Right lobe of liver (tissue), 4 donors: Measurements from ENCODE around the gene CCDC97.

Experiments used
- POLR2A ChIP-seq: fragments of 450-650 bp; IDR thresholded peaks from one replicate; pipeline ENCODE4 v1.6.1; 2017; ENCODE audit warnings: antibody characterized with exemption, mild to moderate bottlenecking
- TF ChIP-seq, protein P1 (sequence below), 4 donors: fragments of 200-600 bp in 3 of 4; fragments of 450-650 bp in 1 of 4; IDR thresholded peaks; one replicate each; pipeline versions ENCODE4 v1.5.1 to v1.8.0; 2016 to 2022; ENCODE audit warnings: antibody characterized with exemption in 4 of 4, mild to moderate bottlenecking in 2 of 4
- donor health status: DM: no; HTN: no; CAD: no.
- donor health status: DM: no; HTN: no; CAD: no.
- donor health status: DM: no; HTN: yes; CAD: no.

DNA sequence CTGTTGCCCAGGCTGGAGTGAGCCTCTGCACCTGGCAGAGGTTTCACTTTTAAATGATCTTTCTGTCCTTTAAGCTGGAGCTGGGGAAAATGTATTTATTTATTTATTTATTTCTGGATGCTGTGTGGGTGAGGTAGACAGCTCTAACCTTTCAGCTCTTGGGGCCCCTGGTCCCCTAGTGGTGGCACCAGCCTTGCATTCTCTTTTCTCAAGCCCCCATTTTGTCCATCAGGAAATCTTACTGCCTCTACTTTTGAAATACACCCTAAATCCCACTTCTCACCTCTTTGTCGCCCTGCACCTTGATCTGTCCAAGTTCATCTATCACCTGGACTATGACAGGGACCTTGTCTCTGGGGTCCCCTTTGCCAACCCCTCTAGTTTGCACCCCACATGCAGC, 56.1 kb downstream of the CCDC97 start:
- no peak for TF ChIP-seq POLR2A
- TF ChIP-seq, protein P1, sequence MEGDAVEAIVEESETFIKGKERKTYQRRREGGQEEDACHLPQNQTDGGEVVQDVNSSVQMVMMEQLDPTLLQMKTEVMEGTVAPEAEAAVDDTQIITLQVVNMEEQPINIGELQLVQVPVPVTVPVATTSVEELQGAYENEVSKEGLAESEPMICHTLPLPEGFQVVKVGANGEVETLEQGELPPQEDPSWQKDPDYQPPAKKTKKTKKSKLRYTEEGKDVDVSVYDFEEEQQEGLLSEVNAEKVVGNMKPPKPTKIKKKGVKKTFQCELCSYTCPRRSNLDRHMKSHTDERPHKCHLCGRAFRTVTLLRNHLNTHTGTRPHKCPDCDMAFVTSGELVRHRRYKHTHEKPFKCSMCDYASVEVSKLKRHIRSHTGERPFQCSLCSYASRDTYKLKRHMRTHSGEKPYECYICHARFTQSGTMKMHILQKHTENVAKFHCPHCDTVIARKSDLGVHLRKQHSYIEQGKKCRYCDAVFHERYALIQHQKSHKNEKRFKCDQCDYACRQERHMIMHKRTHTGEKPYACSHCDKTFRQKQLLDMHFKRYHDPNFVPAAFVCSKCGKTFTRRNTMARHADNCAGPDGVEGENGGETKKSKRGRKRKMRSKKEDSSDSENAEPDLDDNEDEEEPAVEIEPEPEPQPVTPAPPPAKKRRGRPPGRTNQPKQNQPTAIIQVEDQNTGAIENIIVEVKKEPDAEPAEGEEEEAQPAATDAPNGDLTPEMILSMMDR (IDR thresholded peaks at IDR 0.05), result no peak
